Chondrocyte (in vitro differentiated cells): ENCODE measurements around the gene S100G. TPM values are rescaled to one million over a fixed set of nuclear protein-coding genes. Genes with fewer than 3 reads are reported as not detected.
A peak's percentile ranks its signal among the peaks of the same experiment; 100 is the strongest.

Experiments used
- DNase-seq: peaks from one replicate; pipeline ENCODE4 v3.0.0; 2021; ENCODE audit warnings: mixed read lengths, low spot score
- H3K27ac Mint-ChIP-seq: one replicate; pipeline ENCODE4 v1.8.0; 2021; ENCODE audit warnings: mild to moderate bottlenecking, moderate library complexity, mixed read lengths; ENCODE audit not compliant: unreplicated experiment
- H3K27me3 Mint-ChIP-seq: 2 replicates; pipeline ENCODE4 v1.8.0; 2021; ENCODE audit warnings: low read depth, mixed read lengths
- H3K36me3 Mint-ChIP-seq: 2 replicates; pipeline ENCODE4 v1.8.0; 2021; ENCODE audit warnings: low read depth, mixed read lengths
- H3K4me1 Mint-ChIP-seq: 2 replicates; pipeline ENCODE4 v1.8.0; 2021; ENCODE audit warnings: low read depth, mild to moderate bottlenecking, mixed read lengths
- H3K4me3 Mint-ChIP-seq: one replicate; pipeline ENCODE4 v1.8.0; 2021; ENCODE audit warnings: mild to moderate bottlenecking, moderate library complexity, mixed read lengths; ENCODE audit not compliant: unreplicated experiment
- H3K9me3 Mint-ChIP-seq: 2 replicates; pipeline ENCODE4 v1.8.0; 2021; ENCODE audit warnings: low read depth, mixed read lengths
- microRNA-seq: library from miRNA; unstranded; fragments of <30 nt; microRNA quantifications from one replicate; pipeline ENCODE4 v1.2.0, GENCODE V29; 2020; ENCODE audit warnings: borderline number of aligned reads
- total RNA-seq: library from RNA; stranded (reverse); gene quantifications from 3 replicates; pipeline ENCODE4 v1.2.1, GENCODE V29; 2021
- TF ChIP-seq, protein P1 (sequence below): fragments of 200-600 bp; sonication (generic); IDR thresholded peaks from 2 replicates; pipeline ENCODE4 v1.5.0; 2021; ENCODE audit warnings: antibody characterized with exemption, mild to moderate bottlenecking, moderate library complexity

S100G gene
- total RNA-seq, 1 donor from 2014 or later, result not detected

DNA sequence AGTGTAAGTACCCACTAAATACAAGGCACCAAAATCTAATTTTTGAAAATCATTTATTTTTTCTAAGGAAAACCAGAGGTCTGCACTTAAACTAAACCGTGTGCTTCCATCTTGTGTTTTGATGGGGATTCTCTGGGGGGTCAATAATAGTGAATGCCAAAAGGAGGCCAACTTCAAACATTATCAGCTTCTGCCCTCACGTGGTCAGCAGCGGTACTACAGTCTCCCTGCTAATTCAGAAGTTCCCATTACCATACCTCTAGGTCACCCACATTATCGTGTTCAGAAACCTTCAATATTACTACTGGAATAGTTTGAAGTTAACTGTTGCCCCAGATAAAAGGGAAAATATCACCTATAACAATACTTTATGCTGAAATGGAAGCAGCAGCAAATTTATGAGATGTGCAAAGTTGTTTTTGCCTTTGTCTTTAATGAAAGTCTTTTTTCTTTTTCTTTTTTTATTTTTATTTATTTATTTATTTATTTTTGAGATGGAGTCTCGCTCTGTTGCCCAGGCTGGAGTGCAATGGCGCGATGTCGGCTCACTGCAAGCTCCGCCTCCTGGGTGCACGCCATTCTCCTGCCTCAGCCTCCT is 45.2 kb downstream of the S100G start:
- H3K4me1 Mint-ChIP-seq, result no peaks in the 10 kb centered on the region
- no peak for DNase-seq
- TF ChIP-seq, protein P1, sequence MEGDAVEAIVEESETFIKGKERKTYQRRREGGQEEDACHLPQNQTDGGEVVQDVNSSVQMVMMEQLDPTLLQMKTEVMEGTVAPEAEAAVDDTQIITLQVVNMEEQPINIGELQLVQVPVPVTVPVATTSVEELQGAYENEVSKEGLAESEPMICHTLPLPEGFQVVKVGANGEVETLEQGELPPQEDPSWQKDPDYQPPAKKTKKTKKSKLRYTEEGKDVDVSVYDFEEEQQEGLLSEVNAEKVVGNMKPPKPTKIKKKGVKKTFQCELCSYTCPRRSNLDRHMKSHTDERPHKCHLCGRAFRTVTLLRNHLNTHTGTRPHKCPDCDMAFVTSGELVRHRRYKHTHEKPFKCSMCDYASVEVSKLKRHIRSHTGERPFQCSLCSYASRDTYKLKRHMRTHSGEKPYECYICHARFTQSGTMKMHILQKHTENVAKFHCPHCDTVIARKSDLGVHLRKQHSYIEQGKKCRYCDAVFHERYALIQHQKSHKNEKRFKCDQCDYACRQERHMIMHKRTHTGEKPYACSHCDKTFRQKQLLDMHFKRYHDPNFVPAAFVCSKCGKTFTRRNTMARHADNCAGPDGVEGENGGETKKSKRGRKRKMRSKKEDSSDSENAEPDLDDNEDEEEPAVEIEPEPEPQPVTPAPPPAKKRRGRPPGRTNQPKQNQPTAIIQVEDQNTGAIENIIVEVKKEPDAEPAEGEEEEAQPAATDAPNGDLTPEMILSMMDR, result peak; percentile 94
- H3K27me3 Mint-ChIP-seq, result no peaks in the 10 kb centered on the region
- no peaks in the 10 kb centered on the region for H3K9me3 Mint-ChIP-seq
- no peak overlapping the region for H3K4me3 Mint-ChIP-seq
- H3K27ac Mint-ChIP-seq, result no peak overlapping the region
- peaks cover 31% of the 10 kb centered on the region for H3K36me3 Mint-ChIP-seq

DNA sequence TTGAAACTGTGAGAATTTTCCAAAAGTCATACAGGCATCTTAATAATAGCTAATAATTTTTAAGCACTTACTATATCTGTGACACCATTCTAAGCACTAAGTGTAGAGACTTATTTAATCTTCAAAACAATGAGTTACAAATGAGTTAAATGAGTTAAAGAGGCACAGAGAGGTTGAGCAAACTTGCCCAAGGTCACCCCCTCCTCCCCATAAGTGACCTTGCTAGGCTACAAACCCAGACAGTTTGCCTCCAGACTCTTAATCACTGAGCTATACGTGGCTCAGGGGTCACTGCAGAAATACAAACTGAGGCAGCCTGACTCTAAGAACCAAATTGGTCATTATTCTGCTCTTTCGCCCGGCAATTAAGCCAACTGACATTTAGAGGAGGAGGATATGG is 47.0 kb downstream of the S100G start:
- Mint-ChIP-seq H3K36me3 (peaks cover 27% of the 10 kb centered on the region), H3K4me1 (no peaks in the 10 kb centered on the region), H3K9me3 (no peaks in the 10 kb centered on the region), H3K27ac (peak overlapping the region; percentile 10), H3K4me3 (no peak overlapping the region), H3K27me3 (no peaks in the 10 kb centered on the region)
- DNase-seq, result no peak
- TF ChIP-seq, protein P1, result no peak

DNA sequence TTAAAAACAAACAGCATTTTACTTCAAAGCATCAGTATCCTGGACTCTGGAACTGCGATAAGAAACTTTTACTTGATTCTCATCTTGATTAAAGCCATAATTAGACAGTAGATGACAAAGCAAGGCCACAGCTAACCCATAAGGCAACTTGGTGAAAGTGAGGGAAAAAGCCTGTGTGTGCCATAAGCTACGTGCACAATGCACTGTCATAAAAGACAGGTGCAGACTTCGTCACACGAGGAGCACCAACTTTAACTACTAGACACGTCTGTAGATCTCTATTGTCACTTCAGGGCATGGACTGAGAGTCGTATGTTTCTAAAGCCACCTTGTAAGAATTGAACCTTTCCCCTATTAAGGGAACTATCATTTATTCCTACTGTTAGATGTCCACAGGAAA is 49.4 kb downstream of the S100G start:
- no peak overlapping the region for H3K27ac Mint-ChIP-seq
- H3K4me1 Mint-ChIP-seq, result no peaks in the 10 kb centered on the region
- no peak overlapping the region for H3K4me3 Mint-ChIP-seq
- no peaks in the 10 kb centered on the region for H3K9me3 Mint-ChIP-seq
- DNase-seq, result no peak
- TF ChIP-seq, protein P1, result no peak
- H3K36me3 Mint-ChIP-seq, result peaks cover 18% of the 10 kb centered on the region
- no peaks in the 10 kb centered on the region for H3K27me3 Mint-ChIP-seq

DNA sequence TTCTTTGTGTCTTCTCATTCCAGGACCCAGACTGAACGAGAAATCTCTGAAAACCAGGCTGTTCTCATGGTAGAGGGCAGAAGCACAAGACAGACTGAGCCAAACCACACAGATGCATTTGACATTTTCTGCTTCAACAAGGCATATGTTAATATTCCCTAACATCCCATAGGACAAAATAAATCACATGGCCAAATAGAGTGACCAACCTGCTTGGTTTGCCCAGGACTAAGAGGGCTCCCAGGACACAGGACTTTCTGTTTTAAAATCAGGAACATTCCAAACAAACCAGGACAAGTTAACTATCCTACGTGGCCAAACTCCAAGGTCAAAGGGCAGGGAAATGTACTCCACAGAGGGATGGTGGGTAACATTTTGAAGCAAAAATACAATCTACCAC is 50.8 kb downstream of the S100G start:
- Mint-ChIP-seq H3K4me3 (no peak overlapping the region), H3K36me3 (peaks cover 18% of the 10 kb centered on the region), H3K9me3 (no peaks in the 10 kb centered on the region), H3K27me3 (no peaks in the 10 kb centered on the region), H3K27ac (no peak overlapping the region), H3K4me1 (no peaks in the 10 kb centered on the region)
- no peak for DNase-seq
- TF ChIP-seq, protein P1, result no peak

GRCh38 chrX:16702700-16703599 is 53.0 kb downstream of the S100G start:
- Mint-ChIP-seq H3K27ac (no peak overlapping the region), H3K36me3 (peaks cover 15% of the 10 kb centered on the region)

More at GRCh38 chrX:16702700-16703599, 53.0 kb downstream of the S100G start:
- no peaks in the 10 kb centered on the region for H3K27me3 Mint-ChIP-seq
- no peaks in the 10 kb centered on the region for H3K9me3 Mint-ChIP-seq
- no peak overlapping the region for H3K4me3 Mint-ChIP-seq
- TF ChIP-seq, protein P1, result no peak
- H3K4me1 Mint-ChIP-seq, result peaks cover under 1% of the 10 kb centered on the region
- no peak for DNase-seq

Small RNA genes within 50 kb of the gene (microRNA-seq; reads per million reads assigned to microRNA genes)
- gene MIR548AM, result not detected

Other genes with a start within 250 kb of the S100G start
- gene CTPS2, start 62.5 kb downstream of the S100G start, total RNA-seq, result 25.3 to 29.7 TPM (median 26.1 TPM) in 3 replicates
- gene SYAP1, start 69.5 kb downstream of the S100G start, total RNA-seq, result 52.8 to 53.4 TPM (median 53.3 TPM) in 3 replicates
- 8.9 to 11.6 TPM (median 9.1 TPM) in 3 replicates for gene TXLNG, start 136.3 kb downstream of the S100G start, total RNA-seq
- 122 to 151 TPM (median 142 TPM) in 3 replicates for gene RBBP7, start 220.2 kb downstream of the S100G start, total RNA-seq